Measurements from ENCODE around the gene GTF3C4. TPM values are rescaled to one million over a fixed set of nuclear protein-coding genes. Genes with fewer than 3 reads are reported as not detected.

GTF3C4 gene
- total and polyA plus RNA-seq, 4 donors = 3.1 to 18.7 (median 10.8) TPM

DNA sequence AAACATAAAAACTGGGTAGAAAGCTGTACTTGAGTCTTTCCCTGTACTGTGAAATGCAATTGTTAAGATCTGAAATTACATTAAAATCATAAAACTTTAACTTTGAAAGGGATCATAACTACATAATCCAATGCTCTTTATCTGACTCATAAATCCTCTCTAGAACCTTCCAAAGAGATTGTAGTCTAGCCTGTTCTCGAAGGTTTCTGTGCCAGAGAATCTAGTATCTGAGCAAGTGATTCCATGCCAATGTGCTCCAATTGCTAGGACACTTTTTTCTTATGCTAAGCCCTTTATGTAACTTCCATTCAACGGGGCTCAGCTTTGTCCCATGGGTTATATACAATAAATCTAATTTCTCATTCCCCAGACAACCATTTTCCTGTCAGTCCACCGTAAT is 21.6 kb upstream of the GTF3C4 start:
- Histone ChIP-seq H3K4me1 (ENCODE audit: control insufficient read depth in 5 of 5, insufficient read depth in 5 of 5, low read length in 5 of 5) (no peaks in the 10 kb centered on the region), H3K27ac (ENCODE audit: low read depth in 1 of 2, low read length in 1 of 2) (no peak overlapping the region), H3K27me3 (ENCODE audit: control insufficient read depth in 3 of 3, insufficient read depth in 3 of 3, low read length in 2 of 3) (no peaks in the 10 kb centered on the region), H3K9ac (ENCODE audit: insufficient read depth in 1 of 2, low read length in 2 of 2) (no peak overlapping the region), H3K36me3 (ENCODE audit: control insufficient read depth in 4 of 4, insufficient read depth in 4 of 4, low read length in 4 of 4) (peaks cover 34 to 60% (median 40%) of the 10 kb centered on the region in 4 donors), H3K4me3 (no peak overlapping the region), H3K9me3 (ENCODE audit: control insufficient read depth in 4 of 4, insufficient read depth in 3 of 4, low read length in 3 of 4) (peaks cover 0 to 3% (median 0%) of the 10 kb centered on the region in 4 donors)
- no peak for DNase-seq
- ATAC-seq (ENCODE audit: insufficient read depth, low FRiP score) = no peak
- no peak for TF ChIP-seq CTCF (IDR thresholded peaks at IDR 0.05; ENCODE audit: control extremely low read depth, extremely low read depth)
- WGBS, 2 donors = 91 to 92% methylated on average over 3 of the region's 3 CpGs

GRCh38 chr9:132651259-132651658 is 19.0 kb upstream of the GTF3C4 start:
- no peak for TF ChIP-seq CTCF (IDR thresholded peaks at IDR 0.05; ENCODE audit: control extremely low read depth, extremely low read depth)
- Histone ChIP-seq H3K36me3 (ENCODE audit: control insufficient read depth in 4 of 4, insufficient read depth in 4 of 4, low read length in 4 of 4) (peaks cover 16 to 44% (median 34%) of the 10 kb centered on the region in 4 donors), H3K4me1 (ENCODE audit: control insufficient read depth in 5 of 5, insufficient read depth in 5 of 5, low read length in 5 of 5) (no peaks in the 10 kb centered on the region), H3K9me3 (ENCODE audit: control insufficient read depth in 4 of 4, insufficient read depth in 3 of 4, low read length in 3 of 4) (no peaks in the 10 kb centered on the region), H3K27ac (ENCODE audit: low read depth in 1 of 2, low read length in 1 of 2) (no peak overlapping the region), H3K4me3 (no peak overlapping the region), H3K27me3 (ENCODE audit: control insufficient read depth in 3 of 3, insufficient read depth in 3 of 3, low read length in 2 of 3) (no peaks in the 10 kb centered on the region), H3K9ac (ENCODE audit: insufficient read depth in 1 of 2, low read length in 2 of 2) (no peak overlapping the region)
- ATAC-seq (ENCODE audit: insufficient read depth, low FRiP score) = no peak
- peak; percentile 29 to 56 (median 48) for DNase-seq
- 46 to 68% methylated on average over 6 of the region's 6 CpGs for WGBS, 2 donors

DNA sequence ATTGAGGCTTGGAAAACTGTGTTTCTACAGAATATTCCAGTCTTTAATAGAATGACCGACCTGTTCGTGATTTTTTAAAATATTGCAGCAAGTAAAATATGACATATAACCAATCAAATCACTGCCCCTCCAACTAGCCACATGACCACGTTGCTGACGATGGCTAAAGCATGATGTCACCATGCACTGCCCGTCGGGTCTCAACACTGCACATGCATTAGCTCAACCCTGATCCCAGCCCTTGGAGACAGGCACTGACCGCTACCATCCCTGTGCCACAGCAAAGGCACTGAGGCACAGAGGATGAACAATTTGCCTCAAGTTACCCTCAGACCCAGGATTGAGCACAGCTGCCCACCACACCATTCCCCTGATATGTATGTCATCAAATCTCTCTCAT is 14.0 kb upstream of the GTF3C4 start:
- Histone ChIP-seq H3K4me1 (ENCODE audit: control insufficient read depth in 5 of 5, insufficient read depth in 5 of 5, low read length in 5 of 5) (no peaks in the 10 kb centered on the region), H3K27me3 (ENCODE audit: control insufficient read depth in 3 of 3, insufficient read depth in 3 of 3, low read length in 2 of 3) (no peaks in the 10 kb centered on the region), H3K27ac (ENCODE audit: low read depth in 1 of 2, low read length in 1 of 2) (no peak overlapping the region), H3K4me3 (no peak overlapping the region), H3K9me3 (ENCODE audit: control insufficient read depth in 4 of 4, insufficient read depth in 3 of 4, low read length in 3 of 4) (no peaks in the 10 kb centered on the region), H3K9ac (ENCODE audit: insufficient read depth in 1 of 2, low read length in 2 of 2) (no peak overlapping the region), H3K36me3 (ENCODE audit: control insufficient read depth in 4 of 4, insufficient read depth in 4 of 4, low read length in 4 of 4) (peaks cover 23 to 46% (median 25%) of the 10 kb centered on the region in 4 donors)
- ATAC-seq (ENCODE audit: insufficient read depth, low FRiP score) = no peak
- DNase-seq = no peak
- no peak for TF ChIP-seq CTCF (IDR thresholded peaks at IDR 0.05; ENCODE audit: control extremely low read depth, extremely low read depth)
- 91 to 93% methylated on average over 7 of the region's 7 CpGs for WGBS, 2 donors
